H1 (cell line): ENCODE measurements around the gene TCF25. TPM values are rescaled to one million over a fixed set of nuclear protein-coding genes. Genes with fewer than 3 reads are reported as not detected.

Experiments
- CTCF ChIA-PET: fragments of 300-600 bp; sonication (Branson Sonifier 250); formaldehyde crosslinking; loops from one replicate; lab custom pipeline; 2021; ENCODE audit not compliant: partially characterized antibody; lab: Charles Lee
- POLR2A ChIA-PET: fragments of 300-600 bp; sonication (Branson Sonifier 250); formaldehyde crosslinking; loops from one replicate; lab custom pipeline; 2021; ENCODE audit warnings: inconsistent platforms; ENCODE audit not compliant: partially characterized antibody; lab: Charles Lee
- DNase-seq, 2 experiments: peaks; one replicate each; pipeline versions ENCODE4 v3.0.0 to v3.0.0-alpha.2; 2010 to 2022; ENCODE audit warnings: low spot score in 2 of 2, low read depth in 1 of 2, mixed read lengths in 1 of 2
- FAIRE-seq: peaks from 2 replicates; lab custom pipeline; 2011; peaks lifted over from hg19 to GRCh38; lab: Jason Lieb, UNC
- H2AFZ ChIP-seq: 2 replicates; pipeline ENCODE4 v1.8.1; 2012; ENCODE audit warnings: low read length, inconsistent platforms
- H2AK5ac ChIP-seq: 2 replicates; pipeline ENCODE4 v1.6.1; 2013; ENCODE audit warnings: low read depth, low read length
- H2BK120ac ChIP-seq: replicated peaks from 2 replicates; pipeline ENCODE3; 2013; ENCODE audit warnings: low read depth, low read length, inconsistent platforms
- H2BK12ac ChIP-seq: 2 replicates; pipeline ENCODE4 v1.6.1; 2013; ENCODE audit warnings: low read depth, low read length
- H2BK15ac ChIP-seq: 2 replicates; pipeline ENCODE4 v1.6.1; 2013; ENCODE audit warnings: low read length
- H2BK20ac ChIP-seq: 2 replicates; pipeline ENCODE4 v1.6.1; 2013; ENCODE audit warnings: low read length
- H2BK5ac ChIP-seq: 2 replicates; pipeline ENCODE4 v1.6.1; 2013; ENCODE audit warnings: low read depth, low read length
- H3K14ac ChIP-seq: 2 replicates; pipeline ENCODE4 v1.6.1; 2013; ENCODE audit warnings: inconsistent platforms; ENCODE audit not compliant: insufficient read length
- H3K18ac ChIP-seq: 2 replicates; pipeline ENCODE4 v1.6.1; 2013; ENCODE audit warnings: low read length; ENCODE audit errors: extremely low read depth
- H3K23ac ChIP-seq: 2 replicates; pipeline ENCODE4 v1.6.1; 2013; ENCODE audit warnings: inconsistent platforms; ENCODE audit not compliant: insufficient read length
- H3K23me2 ChIP-seq: 2 replicates; pipeline ENCODE4 v1.6.1; 2013; ENCODE audit warnings: low read depth, low read length
- H3K27ac ChIP-seq: 2 replicates; pipeline ENCODE4 v1.6.1; 2011; ENCODE audit warnings: low read depth, low read length, inconsistent platforms
- H3K27me3 ChIP-seq, 4 experiments: replicated peaks in 1 of 4; 1 replicate in 1 of 4; 2 replicates in 3 of 4; pipeline versions ENCODE4 v1.6.1 to v1.8.1; 2011 to 2013; ENCODE audit warnings: low read length in 3 of 4, mild to moderate bottlenecking in 3 of 4, inconsistent platforms in 2 of 4, mixed read lengths in 2 of 4, moderate library complexity in 1 of 4; ENCODE audit not compliant: control insufficient read depth in 3 of 4, insufficient read depth in 3 of 4; ENCODE audit errors: extremely low read depth in 1 of 4
- H3K36me3 ChIP-seq, 4 experiments: 2 replicates each; pipeline versions ENCODE4 v1.6.1 to v1.8.1; 2011 to 2013; ENCODE audit warnings: mild to moderate bottlenecking in 4 of 4, low read length in 3 of 4, moderate library complexity in 2 of 4, control low read depth in 1 of 4, inconsistent platforms in 1 of 4; ENCODE audit not compliant: insufficient read depth in 4 of 4, control insufficient read depth in 2 of 4
- H3K4ac ChIP-seq: replicated peaks from 2 replicates; pipeline ENCODE3; 2013; ENCODE audit warnings: low read length, low read depth, mixed read lengths, inconsistent platforms; ENCODE audit not compliant: insufficient read length
- H3K4me1 ChIP-seq, 4 experiments: replicated peaks in 1 of 4; 1 replicate in 1 of 4; 2 replicates in 3 of 4; pipeline versions ENCODE4 v1.6.1 to v1.8.1; 2011 to 2013; ENCODE audit warnings: low read length in 3 of 4, inconsistent platforms in 2 of 4, mixed read lengths in 1 of 4; ENCODE audit not compliant: insufficient read depth in 4 of 4, control insufficient read depth in 3 of 4
- H3K4me2 ChIP-seq, 2 experiments: 2 replicates each; pipeline versions ENCODE4 v1.6.1 to v1.8.1; 2011 to 2013; ENCODE audit warnings: low read depth in 2 of 2, low read length in 2 of 2, control low read depth in 1 of 2, inconsistent platforms in 1 of 2, mild to moderate bottlenecking in 1 of 2; ENCODE audit not compliant: insufficient read depth in 1 of 2
- H3K4me3 ChIP-seq, 4 experiments: fragments of 200-600, 300-600 bp in 1 of 4; sonication (generic), shearing (Covaris generic), sonication (Bioruptor Twin) in 1 of 4; 2 replicates each; pipeline versions ENCODE4 v1.5.1 to v1.8.1; 2011 to 2016; ENCODE audit warnings: low read length in 4 of 4, low read depth in 3 of 4, control low read depth in 2 of 4, inconsistent platforms in 2 of 4, mild to moderate bottlenecking in 2 of 4, mixed read lengths in 1 of 4, moderate library complexity in 1 of 4; ENCODE audit not compliant: insufficient read depth in 2 of 4; ENCODE audit errors: extremely low read depth in 1 of 4
- H3K56ac ChIP-seq: replicated peaks from 2 replicates; pipeline ENCODE3; 2013; ENCODE audit warnings: low read depth, mild to moderate bottlenecking, mixed read lengths, low read length, inconsistent platforms; ENCODE audit not compliant: insufficient read length
- H3K79me1 ChIP-seq: 2 replicates; pipeline ENCODE4 v1.6.1; 2013; ENCODE audit warnings: low read depth, low read length, control low read depth
- H3K79me2 ChIP-seq, 2 experiments: 2 replicates each; pipeline versions ENCODE4 v1.6.1 to v1.8.1; 2012 to 2013; ENCODE audit warnings: low read length in 2 of 2, mild to moderate bottlenecking in 2 of 2, inconsistent platforms in 1 of 2; ENCODE audit not compliant: insufficient read depth in 2 of 2, control insufficient read depth in 1 of 2
- H3K9ac ChIP-seq, 4 experiments: replicated peaks in 1 of 4; 1 replicate in 1 of 4; 2 replicates in 3 of 4; pipeline versions ENCODE4 v1.6.1 to v1.8.1; 2011 to 2013; ENCODE audit warnings: low read depth in 3 of 4, low read length in 3 of 4, control low read depth in 2 of 4, mild to moderate bottlenecking in 2 of 4, moderate library complexity in 2 of 4, inconsistent platforms in 1 of 4; ENCODE audit errors: extremely low read depth in 1 of 4
- H3K9me3 ChIP-seq, 2 experiments: 2 replicates each; pipeline versions ENCODE4 v1.6.1 to v1.8.1; 2012 to 2013; ENCODE audit warnings: mild to moderate bottlenecking in 2 of 2, moderate library complexity in 2 of 2, control low read depth in 1 of 2, inconsistent platforms in 1 of 2, low read depth in 1 of 2, low read length in 1 of 2, mixed read lengths in 1 of 2; ENCODE audit not compliant: insufficient read depth in 2 of 2
- H4K20me1 ChIP-seq, 2 experiments: replicated peaks in 1 of 2; 2 replicates each; pipeline versions ENCODE3 to v1.8.1; 2011 to 2013; ENCODE audit warnings: inconsistent platforms in 2 of 2, low read length in 2 of 2, mild to moderate bottlenecking in 1 of 2; ENCODE audit not compliant: insufficient read depth in 2 of 2, control insufficient read depth in 1 of 2
- H4K5ac ChIP-seq: 2 replicates; pipeline ENCODE4 v1.6.1; 2013; ENCODE audit warnings: low read length, low read depth, mixed read lengths, inconsistent platforms; ENCODE audit not compliant: insufficient read length
- H4K8ac ChIP-seq: 2 replicates; pipeline ENCODE4 v1.8.0; 2013; ENCODE audit warnings: mild to moderate bottlenecking, moderate library complexity, low read length, inconsistent platforms; ENCODE audit not compliant: insufficient read depth; ENCODE audit errors: extremely low read depth
- H4K91ac ChIP-seq: replicated peaks from 2 replicates; pipeline ENCODE3; 2013; ENCODE audit warnings: low read length, mixed read lengths, inconsistent platforms; ENCODE audit not compliant: insufficient read length
- JUND ChIP-seq: IDR thresholded peaks from 2 replicates; pipeline ENCODE4 v1.6.1; 2011; ENCODE audit warnings: mild to moderate bottlenecking, improper control_type of control experiment, low read length
- PHF8 ChIP-seq: fragments of 200-600 bp; sonication (generic); conservative IDR thresholded peaks from 2 replicates; pipeline ENCODE4 v1.7.1; 2012; ENCODE audit warnings: low read depth, mild to moderate bottlenecking, inconsistent platforms, low read length, moderate library complexity
- RBBP5 ChIP-seq: IDR thresholded peaks from 2 replicates; pipeline ENCODE4 v1.7.1; 2012; ENCODE audit warnings: low read depth, mild to moderate bottlenecking, inconsistent platforms, low read length, moderate library complexity, borderline replicate concordance
- RNF2 ChIP-seq: fragments of 200-900, 300-1000 bp; sonication (generic); IDR thresholded peaks from 2 replicates; pipeline ENCODE4 v1.7.1; 2016; ENCODE audit warnings: borderline replicate concordance, low read depth, mild to moderate bottlenecking, antibody characterized with exemption, low read length; ENCODE audit not compliant: poor library complexity, severe bottlenecking; ENCODE audit errors: missing control alignments
- SAP30 ChIP-seq: fragments of 300-600 bp; sonication (generic); IDR thresholded peaks from 2 replicates; pipeline ENCODE4 v1.7.1; 2012; ENCODE audit warnings: low read length, moderate library complexity, mild to moderate bottlenecking, inconsistent platforms; ENCODE audit not compliant: insufficient read depth, insufficient replicate concordance
- SP4 ChIP-seq: IDR thresholded peaks from 2 replicates; pipeline ENCODE4 v1.6.1; 2012; ENCODE audit warnings: low read length, inconsistent platforms
- TBP ChIP-seq: IDR thresholded peaks from 2 replicates; pipeline ENCODE4 v1.6.1; 2011; ENCODE audit warnings: low read depth, low read length, improper control_type of control experiment
- USF2 ChIP-seq: IDR thresholded peaks from 2 replicates; pipeline ENCODE4 v1.6.1; 2011; ENCODE audit warnings: low read length, improper control_type of control experiment
- WGBS, 2 experiments: shearing (Covaris generic) in 1 of 2; methylation state at CpG; one replicate each; pipeline versions ENCODE4 v1.1.6 to v1.1.7; 2013 to 2015; ENCODE audit warnings: low lambda C conversion rate in 2 of 2, mixed read lengths in 2 of 2, inconsistent platforms in 1 of 2, low coverage in 1 of 2, missing lambda C conversion rate in 1 of 2; ENCODE audit not compliant: insufficient replicate concordance in 2 of 2, insufficient coverage in 1 of 2, insufficient read length in 1 of 2; ENCODE audit errors: extremely low coverage in 1 of 2, missing lambda C conversion rate in 1 of 2; 5-methylcytosine and 5-hydroxymethylcytosine counted together
- polyA plus RNA-seq, 7 experiments: library from polyadenylated mRNA; depleted of rRNA in 3 of 7; stranded (reverse) in 5 of 7; unstranded in 2 of 7; fragments of >200 nt in 5 of 7; fragments of 200-250 nt in 2 of 7; gene quantifications; 1 replicate in 5 of 7; 2 replicates in 1 of 7; 4 replicates in 1 of 7; pipeline versions ENCODE4 v1.2.1 to v1.2.3, GENCODE V29; 2011 to 2013; ENCODE audit warnings: missing spikeins in 2 of 7, mixed read lengths in 2 of 7
- total RNA-seq: library from RNA; stranded (reverse); fragmentation: NEBNext Ultra II Directional; extraction: Animal tissue kit (Norgen Biotek cat#: 25700); gene quantifications from 2 replicates; pipeline ENCODE4 v1.2.1, GENCODE V29; 2021
- TF ChIP-seq, protein P1 (sequence below): IDR thresholded peaks from 2 replicates; pipeline ENCODE4 v1.6.1; 2012; ENCODE audit warnings: low read length, inconsistent platforms

Gene TCF25
- total and polyA plus RNA-seq, 2 of the 8 experiments (the other 6 are each of a cell fraction or from before 2014, with no cell fraction given) = 78.1 to 102 TPM

- H3K4me1 ChIP-seq = no peaks in the 10 kb centered on the region
- no peak overlapping the region for H3K4me2 ChIP-seq
- no peaks in the 10 kb centered on the region for H3K27me3 ChIP-seq
- no peaks in the 10 kb centered on the region for H3K23me2 ChIP-seq
- H4K8ac ChIP-seq = no peak overlapping the region
- no peak overlapping the region for H2BK12ac ChIP-seq
- H3K79me2 ChIP-seq = no peaks in the 10 kb centered on the region
- no peak overlapping the region for H2AK5ac ChIP-seq
- no peak overlapping the region for H3K14ac ChIP-seq
- ChIA-PET POLR2A (interaction anchor here (1.3 kb wide), 1 partner anchor 22 kb away, joined by 4 read pairs; no protein-coding TSS in a partner anchor), CTCF (interaction anchor here (0.9 to 3.7 kb wide), 3 partner anchors 10 to 161 kb away, joined by 3 to 14 read pairs (median 4); partner anchors contain the start of gene MC1R)
- no peak for DNase-seq
- FAIRE-seq = no peak
- no peak overlapping the region for H3K56ac ChIP-seq
- H2BK15ac ChIP-seq = no peak overlapping the region
- H3K4me3 ChIP-seq = no peak overlapping the region
- H3K36me3 ChIP-seq = peaks cover 5 to 28% (median 18%) of the 10 kb centered on the region in 4 experiments; a peak in 7 of 8 replicates
- no peak overlapping the region for H3K23ac ChIP-seq
- H3K4ac ChIP-seq = no peak overlapping the region
- no peak overlapping the region for H4K5ac ChIP-seq
- H3K27ac ChIP-seq = no peak overlapping the region
- peaks cover 0 to 11% of the 10 kb centered on the region in 2 experiments for H4K20me1 ChIP-seq
- H3K9ac ChIP-seq = no peak overlapping the region
- H2BK5ac ChIP-seq = no peak overlapping the region
- H3K79me1 ChIP-seq = no peaks in the 10 kb centered on the region
- H2AFZ ChIP-seq = no peak overlapping the region
- 93% methylated on average over 20 of the region's 20 CpGs; no CpG with 5 or more reads in 1 of the 2 experiments for WGBS, 2 experiments
- no peak for TF ChIP-seq TBP
- no peak for TF ChIP-seq RBBP5
- TF ChIP-seq RNF2 = no peak
- TF ChIP-seq PHF8 = no peak
- no peak for TF ChIP-seq SP4
- TF ChIP-seq, protein P1, sequence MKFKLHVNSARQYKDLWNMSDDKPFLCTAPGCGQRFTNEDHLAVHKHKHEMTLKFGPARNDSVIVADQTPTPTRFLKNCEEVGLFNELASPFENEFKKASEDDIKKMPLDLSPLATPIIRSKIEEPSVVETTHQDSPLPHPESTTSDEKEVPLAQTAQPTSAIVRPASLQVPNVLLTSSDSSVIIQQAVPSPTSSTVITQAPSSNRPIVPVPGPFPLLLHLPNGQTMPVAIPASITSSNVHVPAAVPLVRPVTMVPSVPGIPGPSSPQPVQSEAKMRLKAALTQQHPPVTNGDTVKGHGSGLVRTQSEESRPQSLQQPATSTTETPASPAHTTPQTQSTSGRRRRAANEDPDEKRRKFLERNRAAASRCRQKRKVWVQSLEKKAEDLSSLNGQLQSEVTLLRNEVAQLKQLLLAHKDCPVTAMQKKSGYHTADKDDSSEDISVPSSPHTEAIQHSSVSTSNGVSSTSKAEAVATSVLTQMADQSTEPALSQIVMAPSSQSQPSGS = no peak
- TF ChIP-seq USF2 = no peak
- TF ChIP-seq SAP30 = no peak
- no peak for TF ChIP-seq JUND
- no peak overlapping the region for H3K18ac ChIP-seq
- no peaks in the 10 kb centered on the region for H3K9me3 ChIP-seq
- H2BK20ac ChIP-seq = no peak overlapping the region
- H2BK120ac ChIP-seq = no peak overlapping the region
- H4K91ac ChIP-seq = no peak overlapping the region
Measured at GRCh38 chr16:89899879-89900481, 26.6 kb downstream of the TCF25 start.
